Activated naive CD4-positive, alpha-beta T cell treated with anti-CD3 and anti-CD28 coated beads for 36 hours (primary cell): ENCODE measurements around the gene MICAL2. TPM values are rescaled to one million over a fixed set of nuclear protein-coding genes. Genes with fewer than 3 reads are reported as not detected.

ENCODE experiments used
- CTCF ChIA-PET: fragments of 350-600 bp; sonication (Branson Sonifier 250); formaldehyde crosslinking; loops from one replicate; lab custom pipeline; 2021; ENCODE audit warnings: antibody characterized with exemption; lab: Charles Lee
- DNase-seq: peaks from one replicate; pipeline ENCODE4 v3.0.0-alpha.2; 2020
- H3K27ac Mint-ChIP-seq: one replicate; pipeline ENCODE4 v1.8.0; 2021; ENCODE audit warnings: mild to moderate bottlenecking, mixed read lengths
- H3K27me3 Mint-ChIP-seq: one replicate; pipeline ENCODE4 v1.8.0; 2021; ENCODE audit warnings: low read depth, mixed read lengths
- H3K36me3 Mint-ChIP-seq: one replicate; pipeline ENCODE4 v1.8.0; 2021; ENCODE audit warnings: low read depth, mixed read lengths
- H3K4me1 Mint-ChIP-seq: one replicate; pipeline ENCODE4 v1.8.0; 2021; ENCODE audit warnings: low read depth, mixed read lengths
- H3K4me3 Mint-ChIP-seq: one replicate; pipeline ENCODE4 v1.8.0; 2021; ENCODE audit warnings: mild to moderate bottlenecking, moderate library complexity, mixed read lengths
- H3K9me3 Mint-ChIP-seq: one replicate; pipeline ENCODE4 v1.8.0; 2021; ENCODE audit warnings: mixed read lengths
- intact Hi-C: fragments of 100-400 bp; cut with micrococcal nuclease; formaldehyde crosslinking; loops from one replicate; pipeline ENCODE4 v1.15.1; 2023
- total RNA-seq, 2 experiments: library from RNA; stranded (reverse); gene quantifications; one replicate each; pipeline ENCODE4 v1.2.3, GENCODE V29; 2021

Gene MICAL2
- total RNA-seq, 2 experiments from 2014 or later = 48.7 to 54.6 TPM

DNA sequence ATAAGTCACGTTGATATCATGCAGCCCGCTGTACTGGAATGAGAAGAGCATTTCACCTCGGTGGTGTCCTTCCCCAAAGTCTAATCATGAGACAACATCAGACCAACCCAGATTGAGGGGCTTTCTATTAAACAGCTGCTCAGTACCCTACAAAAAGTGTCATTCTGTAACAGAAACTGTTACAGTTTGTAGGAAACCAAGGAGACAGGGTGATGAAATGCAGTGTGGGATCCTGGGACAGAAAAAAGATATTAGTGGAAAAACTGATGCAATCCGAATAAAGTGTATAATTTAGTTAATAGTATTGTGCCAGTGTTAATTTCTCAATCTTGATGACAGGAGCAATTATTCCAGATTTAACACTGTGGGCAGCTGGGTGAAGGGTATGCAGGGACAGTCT is 128.0 kb downstream of the MICAL2 start:
- Mint-ChIP-seq H3K27me3 (no peaks in the 10 kb centered on the region), H3K27ac (no peak overlapping the region), H3K9me3 (no peaks in the 10 kb centered on the region), H3K4me1 (peaks cover 41% of the 10 kb centered on the region), H3K4me3 (no peak overlapping the region), H3K36me3 (peaks cover 9% of the 10 kb centered on the region)
- CTCF ChIA-PET = interaction anchor here (3.4 to 3.7 kb wide), 2 partner anchors 150 to 186 kb away, joined by 26 to 33 read pairs; no protein-coding TSS in a partner anchor
- intact Hi-C loops = loop anchor here (5.0 kb wide), 1 partner anchor 41 kb away; no protein-coding TSS in a partner anchor
- DNase-seq = no peak

DNA sequence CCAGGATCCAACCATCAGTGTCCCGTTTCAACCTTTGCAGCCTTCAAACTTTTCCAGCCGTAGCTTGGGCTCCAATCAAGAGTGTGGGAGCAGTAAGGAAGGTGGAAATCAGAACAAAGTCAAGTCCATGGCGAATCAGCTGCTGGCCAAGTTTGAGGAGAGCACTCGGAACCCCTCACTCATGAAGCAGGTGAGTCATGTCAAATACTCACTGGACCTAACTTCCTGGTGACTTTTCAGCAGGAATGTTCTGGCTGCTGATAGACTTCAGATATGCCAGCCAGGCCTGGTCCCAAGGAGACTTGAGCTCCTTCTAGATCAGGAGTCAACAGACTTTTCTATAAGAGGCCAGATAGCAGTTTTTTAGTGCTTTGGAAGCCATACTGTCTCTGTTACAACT is 129.0 kb downstream of the MICAL2 start:
- Mint-ChIP-seq H3K27me3 (no peaks in the 10 kb centered on the region), H3K4me1 (peaks cover 40% of the 10 kb centered on the region), H3K4me3 (no peak overlapping the region), H3K36me3 (peaks cover 9% of the 10 kb centered on the region), H3K27ac (no peak overlapping the region), H3K9me3 (no peaks in the 10 kb centered on the region)
- CTCF ChIA-PET = interaction anchor here (0.6 kb wide), 1 partner anchor 1436 kb away, joined by 3 read pairs; no protein-coding TSS in a partner anchor
- intact Hi-C loops = loop anchor here (5.0 kb wide), 1 partner anchor 42 kb away; no protein-coding TSS in a partner anchor
- no peak for DNase-seq

DNA sequence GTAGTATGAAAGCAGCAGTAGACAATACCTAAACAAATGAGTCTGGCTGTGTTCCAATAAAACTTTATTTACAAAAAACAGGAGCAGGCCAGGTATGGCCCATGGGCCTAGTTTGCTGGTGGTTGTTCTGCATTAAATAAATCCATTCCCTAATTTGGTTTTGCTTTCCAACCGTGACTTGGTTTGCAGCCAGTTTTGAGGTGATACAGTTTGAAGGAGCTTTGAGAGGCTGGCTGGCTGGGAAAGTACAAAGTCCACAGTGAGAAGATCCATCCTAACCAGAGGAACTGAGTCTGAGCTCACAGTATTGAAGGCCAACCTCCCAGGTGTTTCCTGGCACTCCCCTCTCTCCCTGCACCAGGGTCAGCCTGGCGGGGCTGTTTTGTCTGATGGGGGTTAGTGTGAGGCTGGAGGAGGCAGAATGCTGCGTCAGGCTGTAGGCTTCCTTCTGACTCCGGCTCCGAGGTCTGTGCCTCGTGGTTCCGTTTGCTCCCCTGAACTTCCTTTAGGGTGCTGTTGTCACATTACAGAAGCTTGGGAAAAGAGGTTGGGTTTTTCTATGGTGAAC is 129.5 kb downstream of the MICAL2 start:
- no peak overlapping the region for H3K4me3 Mint-ChIP-seq
- DNase-seq = no peak
- H3K27me3 Mint-ChIP-seq = no peaks in the 10 kb centered on the region
- no peaks in the 10 kb centered on the region for H3K9me3 Mint-ChIP-seq
- H3K36me3 Mint-ChIP-seq = peaks cover 4% of the 10 kb centered on the region
- intact Hi-C loops = loop anchor here (5.0 kb wide), 1 partner anchor 43 kb away; no protein-coding TSS in a partner anchor
- H3K4me1 Mint-ChIP-seq = peaks cover 38% of the 10 kb centered on the region
- H3K27ac Mint-ChIP-seq = no peak overlapping the region
- CTCF ChIA-PET = interaction anchor here (0.6 to 1.2 kb wide), 2 partner anchors 192 to 1435 kb away, joined by 3 read pairs; no protein-coding TSS in a partner anchor

DNA sequence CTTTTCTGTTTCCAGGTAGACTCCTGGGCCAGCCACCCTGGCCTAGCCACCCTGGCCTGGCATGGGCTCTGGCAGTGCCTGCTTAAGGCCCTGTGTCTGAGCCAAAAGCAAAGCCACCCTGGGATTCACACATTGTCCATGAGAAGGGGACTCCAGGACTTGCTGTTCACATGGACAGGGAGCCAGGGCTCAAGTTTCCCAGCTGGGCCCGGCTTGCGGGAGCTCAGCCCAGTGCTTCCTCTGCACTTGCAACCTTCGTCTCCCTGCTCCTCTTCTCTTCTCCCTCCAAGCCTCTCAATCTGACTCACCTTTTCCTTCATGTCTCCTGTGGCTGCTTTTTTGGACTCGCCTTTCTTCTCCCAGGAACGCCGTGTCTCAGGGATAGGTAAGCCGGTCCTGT is 130.3 kb downstream of the MICAL2 start:
- Mint-ChIP-seq H3K27me3 (no peaks in the 10 kb centered on the region), H3K4me3 (no peak overlapping the region), H3K9me3 (no peaks in the 10 kb centered on the region), H3K36me3 (peaks cover 4% of the 10 kb centered on the region), H3K27ac (no peak overlapping the region), H3K4me1 (peaks cover 33% of the 10 kb centered on the region)
- CTCF ChIA-PET = interaction anchor here (1.2 kb wide), 1 partner anchor 193 kb away, joined by 3 read pairs; no protein-coding TSS in a partner anchor
- intact Hi-C loops = no loop called here
- DNase-seq = no peak

DNA sequence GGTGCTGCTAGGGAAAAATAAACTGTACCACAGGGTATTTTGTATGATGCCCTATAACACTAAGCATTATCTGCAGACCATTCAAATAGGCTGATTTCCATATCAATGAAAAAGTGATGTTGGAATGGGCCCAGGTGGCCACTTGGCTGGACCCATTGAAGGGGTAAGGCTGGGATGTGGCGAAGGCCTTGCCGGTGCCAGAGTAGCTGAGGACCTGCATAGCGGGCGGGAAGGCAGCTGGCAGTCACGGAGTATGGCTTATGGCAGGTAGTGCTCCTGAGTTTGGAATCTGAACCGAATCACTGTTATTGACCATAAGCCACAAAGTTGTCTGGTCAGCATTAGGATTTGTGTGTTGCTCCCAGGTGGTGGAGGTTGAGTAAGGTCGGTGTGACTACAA is 131.0 kb downstream of the MICAL2 start:
- H3K36me3 Mint-ChIP-seq = peaks cover 4% of the 10 kb centered on the region
- no peak overlapping the region for H3K27ac Mint-ChIP-seq
- intact Hi-C loops = no loop called here
- no peak overlapping the region for H3K4me3 Mint-ChIP-seq
- CTCF ChIA-PET = interaction anchor here (1.5 kb wide), 1 partner anchor 197 kb away, joined by 4 read pairs; no protein-coding TSS in a partner anchor
- no peak for DNase-seq
- no peaks in the 10 kb centered on the region for H3K27me3 Mint-ChIP-seq
- H3K4me1 Mint-ChIP-seq = peaks cover 26% of the 10 kb centered on the region
- no peaks in the 10 kb centered on the region for H3K9me3 Mint-ChIP-seq

DNA sequence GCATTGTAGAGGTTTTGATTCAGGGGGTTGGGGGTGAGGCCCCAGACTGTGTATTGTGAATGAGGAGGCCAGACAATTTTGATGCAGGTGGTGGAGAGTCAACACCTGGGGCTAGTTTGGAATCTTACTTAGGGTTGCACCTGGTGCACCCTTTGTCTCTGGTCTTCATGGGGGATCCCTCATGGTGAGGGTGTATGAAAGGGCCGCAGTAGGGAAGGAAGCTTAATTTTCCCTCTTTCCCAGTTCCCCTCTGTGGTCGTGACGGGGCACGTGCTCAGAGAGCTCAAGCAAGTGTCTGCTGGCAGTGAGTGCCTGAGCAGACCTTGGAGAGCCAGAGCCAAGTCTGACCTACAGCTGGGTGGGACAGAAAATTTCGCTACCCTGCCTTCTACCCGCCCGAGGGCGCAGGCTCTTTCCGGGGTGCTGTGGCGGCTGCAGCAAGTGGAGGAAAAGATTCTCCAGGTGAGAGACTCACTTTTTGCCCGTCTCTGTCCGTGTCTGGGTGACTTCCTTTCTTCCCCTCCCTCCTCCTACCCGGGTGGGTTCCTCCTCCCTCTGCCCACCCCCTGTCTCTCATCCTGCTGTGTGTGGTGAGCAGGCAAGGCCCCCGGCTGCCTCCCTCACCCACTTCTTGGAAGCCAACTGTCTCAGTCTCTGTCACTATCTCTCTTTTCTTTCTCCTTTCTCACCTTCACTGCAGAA is 131.7 kb downstream of the MICAL2 start:
- CTCF ChIA-PET = interaction anchor here (1.5 kb wide), 1 partner anchor 198 kb away, joined by 4 read pairs; no protein-coding TSS in a partner anchor
- no peaks in the 10 kb centered on the region for H3K27me3 Mint-ChIP-seq
- H3K36me3 Mint-ChIP-seq = peaks cover 4% of the 10 kb centered on the region
- H3K4me1 Mint-ChIP-seq = peaks cover 21% of the 10 kb centered on the region
- no peak overlapping the region for H3K4me3 Mint-ChIP-seq
- intact Hi-C loops = no loop called here
- no peaks in the 10 kb centered on the region for H3K9me3 Mint-ChIP-seq
- DNase-seq = peak; percentile 59
- peak overlapping the region; percentile 25 for H3K27ac Mint-ChIP-seq

DNA sequence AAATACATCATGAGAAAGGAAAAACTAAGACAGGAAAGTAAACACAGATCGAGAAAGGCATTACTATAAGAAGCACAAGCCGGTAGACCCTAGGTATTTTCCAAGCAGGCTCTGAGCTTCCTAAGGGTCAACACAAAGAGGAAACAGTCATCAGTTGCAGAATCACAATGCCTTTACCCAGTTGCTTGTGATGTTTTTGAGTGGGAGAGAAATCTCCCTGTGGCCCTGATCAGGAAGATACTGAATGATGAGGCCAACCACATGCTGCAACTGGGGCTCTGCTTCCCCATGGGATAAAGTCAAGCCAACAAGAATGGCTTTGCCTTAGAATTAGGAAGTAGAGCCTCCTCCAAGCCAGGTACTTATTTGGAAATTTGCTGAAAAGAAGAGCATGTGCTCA is 132.6 kb downstream of the MICAL2 start:
- DNase-seq = no peak
- Mint-ChIP-seq H3K4me3 (no peak overlapping the region), H3K27me3 (no peaks in the 10 kb centered on the region), H3K4me1 (peaks cover 21% of the 10 kb centered on the region), H3K9me3 (no peaks in the 10 kb centered on the region), H3K36me3 (peaks cover 4% of the 10 kb centered on the region), H3K27ac (no peak overlapping the region)
- CTCF ChIA-PET = interaction anchor here (1.5 kb wide), 1 partner anchor 199 kb away, joined by 4 read pairs; no protein-coding TSS in a partner anchor
- intact Hi-C loops = no loop called here

DNA sequence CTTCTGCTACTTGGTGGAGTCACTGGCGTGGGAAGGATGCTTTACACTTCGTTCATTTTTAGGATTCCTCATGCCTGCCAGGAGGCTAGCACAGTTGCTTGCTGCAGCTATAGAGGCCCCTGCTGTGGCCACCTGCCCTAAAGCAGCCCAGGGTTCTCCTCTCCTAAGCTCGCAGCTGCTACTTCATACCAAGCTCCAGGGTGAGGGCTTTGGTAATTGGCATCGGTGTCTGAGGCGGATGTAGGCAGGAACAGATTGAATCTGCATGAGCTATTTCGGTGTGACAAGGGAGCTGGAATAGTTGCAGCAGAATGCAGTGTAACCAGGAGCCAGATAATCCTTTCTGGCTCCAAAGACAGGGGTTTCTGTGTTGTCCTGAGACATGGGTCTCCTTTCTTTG is 133.1 kb downstream of the MICAL2 start:
- no peak overlapping the region for H3K27ac Mint-ChIP-seq
- intact Hi-C loops = no loop called here
- no peaks in the 10 kb centered on the region for H3K9me3 Mint-ChIP-seq
- CTCF ChIA-PET = no interaction called here
- no peak for DNase-seq
- H3K4me1 Mint-ChIP-seq = peaks cover 21% of the 10 kb centered on the region
- H3K27me3 Mint-ChIP-seq = no peaks in the 10 kb centered on the region
- H3K4me3 Mint-ChIP-seq = no peak overlapping the region
- peaks cover 4% of the 10 kb centered on the region for H3K36me3 Mint-ChIP-seq

DNA sequence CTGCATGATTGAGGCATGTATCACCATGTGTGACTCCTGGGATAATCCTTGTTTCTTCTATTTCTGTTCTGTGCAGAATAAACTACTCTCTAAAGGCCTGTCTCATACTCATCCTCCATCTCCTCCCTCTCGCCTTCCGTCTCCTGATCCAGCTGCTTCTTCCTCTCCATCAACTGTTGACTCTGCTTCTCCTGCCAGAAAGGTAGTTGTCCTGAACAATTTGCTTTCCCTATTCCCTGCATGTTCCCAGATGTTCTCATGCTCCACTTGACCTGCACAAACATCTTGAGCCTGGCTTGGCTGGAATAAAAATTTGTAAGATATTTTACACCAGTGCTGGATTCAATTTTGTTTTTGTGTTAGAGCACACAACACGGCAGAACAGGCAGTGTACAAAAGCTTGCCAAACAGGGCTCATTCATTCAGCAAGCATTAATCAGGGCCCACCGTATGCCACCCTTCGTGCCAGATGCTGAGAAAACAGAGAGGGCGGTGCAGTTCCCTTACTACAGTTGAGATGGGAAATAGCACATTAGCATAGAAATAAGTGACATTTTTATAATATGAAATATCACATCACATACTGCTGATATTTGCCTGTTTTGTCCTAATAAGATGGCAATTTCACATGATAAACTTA is 133.6 kb downstream of the MICAL2 start:
- intact Hi-C loops = no loop called here
- peaks cover 4% of the 10 kb centered on the region for H3K36me3 Mint-ChIP-seq
- no peak for DNase-seq
- CTCF ChIA-PET = no interaction called here
- peaks cover 21% of the 10 kb centered on the region for H3K4me1 Mint-ChIP-seq
- H3K9me3 Mint-ChIP-seq = no peaks in the 10 kb centered on the region
- no peak overlapping the region for H3K4me3 Mint-ChIP-seq
- no peak overlapping the region for H3K27ac Mint-ChIP-seq
- no peaks in the 10 kb centered on the region for H3K27me3 Mint-ChIP-seq

DNA sequence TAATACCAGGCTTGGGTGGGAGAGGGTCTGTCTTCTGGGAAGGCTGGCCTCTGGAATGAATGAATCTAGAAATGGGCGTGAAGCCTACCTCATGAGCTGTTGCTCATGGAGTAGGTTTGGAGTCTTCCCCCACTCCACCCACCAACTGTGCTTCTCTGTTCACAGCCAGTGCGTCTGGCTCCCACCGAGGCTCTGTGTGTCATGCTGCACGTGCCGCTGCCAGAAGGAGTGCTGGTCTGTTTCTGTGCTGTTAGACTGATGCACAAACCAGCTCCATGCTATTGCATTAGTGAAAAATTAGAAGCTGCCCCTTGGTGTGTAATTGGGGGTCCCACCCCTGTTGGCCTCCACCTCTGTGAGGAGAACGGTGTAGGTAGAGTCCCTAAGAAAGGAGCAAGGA is 134.7 kb downstream of the MICAL2 start:
- Mint-ChIP-seq H3K4me3 (no peak overlapping the region), H3K9me3 (no peaks in the 10 kb centered on the region), H3K36me3 (peaks cover 4% of the 10 kb centered on the region), H3K27ac (no peak overlapping the region), H3K4me1 (peaks cover 21% of the 10 kb centered on the region), H3K27me3 (no peaks in the 10 kb centered on the region)
- intact Hi-C loops = no loop called here
- CTCF ChIA-PET = interaction anchor here (0.6 kb wide), 1 partner anchor 12 kb away, joined by 3 read pairs; no protein-coding TSS in a partner anchor
- no peak for DNase-seq

DNA sequence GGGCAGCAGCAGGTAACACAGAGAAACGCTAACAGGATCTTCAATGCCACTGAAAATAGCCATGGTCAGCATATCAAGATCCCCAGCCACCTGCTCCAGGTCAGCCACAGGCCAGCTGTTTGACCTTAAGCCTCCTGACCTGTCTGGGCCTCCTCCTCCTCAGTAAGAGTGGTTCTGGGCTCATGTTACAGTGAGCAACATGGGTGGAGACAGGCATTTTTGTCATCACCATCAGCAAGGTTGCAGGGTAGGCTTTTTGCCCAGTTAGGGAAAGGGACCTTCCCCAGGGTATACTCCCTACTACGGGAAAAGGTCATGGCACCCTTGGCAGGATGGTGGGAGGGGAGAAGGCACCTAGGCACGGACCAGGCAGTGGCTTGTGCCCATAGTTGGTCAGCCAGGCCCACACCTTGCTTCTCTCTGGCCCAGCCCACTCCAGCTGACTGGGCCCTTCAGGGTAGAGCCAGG is 135.2 kb downstream of the MICAL2 start:
- Mint-ChIP-seq H3K36me3 (peaks cover 4% of the 10 kb centered on the region), H3K27me3 (no peaks in the 10 kb centered on the region), H3K27ac (no peak overlapping the region), H3K4me3 (no peak overlapping the region), H3K4me1 (peaks cover 21% of the 10 kb centered on the region), H3K9me3 (no peaks in the 10 kb centered on the region)
- CTCF ChIA-PET = no interaction called here
- DNase-seq = no peak
- intact Hi-C loops = no loop called here

DNA sequence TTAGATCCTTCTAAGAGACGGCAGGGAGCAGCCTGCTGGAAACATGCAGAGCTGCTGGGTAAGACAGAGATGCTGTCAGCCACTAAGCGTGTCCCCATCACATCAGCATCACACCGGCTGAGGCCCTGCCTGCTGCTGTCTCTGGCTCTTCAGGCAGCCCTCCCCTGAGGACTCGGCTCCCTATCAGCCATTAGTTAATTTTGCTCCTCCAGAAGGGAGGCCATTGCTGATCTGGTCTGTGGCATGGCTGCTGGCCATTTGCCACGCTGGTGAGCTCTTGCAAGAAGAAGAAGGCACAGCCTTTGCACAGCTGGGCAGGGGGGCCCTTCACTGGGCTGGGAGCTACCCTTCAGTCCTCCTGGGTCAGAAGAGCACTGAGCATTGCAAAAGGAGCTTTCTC is 135.8 kb downstream of the MICAL2 start:
- no peak for DNase-seq
- Mint-ChIP-seq H3K9me3 (no peaks in the 10 kb centered on the region), H3K4me1 (peaks cover 21% of the 10 kb centered on the region), H3K4me3 (no peak overlapping the region), H3K36me3 (peaks cover 4% of the 10 kb centered on the region), H3K27ac (no peak overlapping the region), H3K27me3 (no peaks in the 10 kb centered on the region)
- intact Hi-C loops = no loop called here
- CTCF ChIA-PET = interaction anchor here (0.6 to 1.6 kb wide), 2 partner anchors 10 to 350 kb away, joined by 3 to 5 read pairs; no protein-coding TSS in a partner anchor
